ENCODE measurements around the gene DGKI.

Gene DGKI

GRCh38 chr7:137789215-137789882 is 57.4 kb downstream of the DGKI start:
- H3K27me3 Mint-ChIP-seq, result peaks cover 51% of the 10 kb centered on the region
- no peaks in the 10 kb centered on the region for H3K4me1 Mint-ChIP-seq
- no peak for ATAC-seq (replicated peaks; ENCODE audit: extremely low read depth, poor library complexity, severe bottlenecking)
- no peak overlapping the region for H3K4me3 Mint-ChIP-seq
- no peaks in the 10 kb centered on the region for H3K36me3 Mint-ChIP-seq (ENCODE audit: insufficient read depth)
- peaks cover 6% of the 10 kb centered on the region for H3K9me3 Mint-ChIP-seq
- no peak for DNase-seq (ENCODE audit: low spot score in 2 of 2)
- H3K27ac Mint-ChIP-seq (ENCODE audit: low read depth), result no peak overlapping the region

- Mint-ChIP-seq H3K9me3 (peaks cover 6% of the 10 kb centered on the region), H3K27ac (ENCODE audit: low read depth) (no peak overlapping the region), H3K27me3 (peaks cover 44% of the 10 kb centered on the region), H3K4me3 (no peak overlapping the region), H3K36me3 (ENCODE audit: insufficient read depth) (no peaks in the 10 kb centered on the region), H3K4me1 (no peaks in the 10 kb centered on the region)
- DNase-seq (ENCODE audit: low spot score in 2 of 2), result no peak
- no peak for ATAC-seq (replicated peaks; ENCODE audit: extremely low read depth, poor library complexity, severe bottlenecking)
Measured at GRCh38 chr7:137787301-137787976, 59.3 kb downstream of the DGKI start.

- Mint-ChIP-seq H3K4me3 (no peak overlapping the region), H3K36me3 (ENCODE audit: insufficient read depth) (no peaks in the 10 kb centered on the region), H3K27me3 (peaks cover 42% of the 10 kb centered on the region), H3K9me3 (no peaks in the 10 kb centered on the region), H3K27ac (ENCODE audit: low read depth) (no peak overlapping the region), H3K4me1 (no peaks in the 10 kb centered on the region)
- ATAC-seq (replicated peaks; ENCODE audit: extremely low read depth, poor library complexity, severe bottlenecking), result no peak
- DNase-seq (ENCODE audit: low spot score in 2 of 2), result no peak
Measured at GRCh38 chr7:137778511-137778910, 68.3 kb downstream of the DGKI start.

- Mint-ChIP-seq H3K4me3 (no peak overlapping the region), H3K9me3 (no peaks in the 10 kb centered on the region), H3K27me3 (peaks cover 15% of the 10 kb centered on the region), H3K36me3 (ENCODE audit: insufficient read depth) (no peaks in the 10 kb centered on the region), H3K4me1 (no peaks in the 10 kb centered on the region), H3K27ac (ENCODE audit: low read depth) (no peak overlapping the region)
- ATAC-seq (replicated peaks; ENCODE audit: extremely low read depth, poor library complexity, severe bottlenecking) (no peak), DNase-seq (ENCODE audit: low spot score in 2 of 2) (no peak)
Measured at GRCh38 chr7:137774793-137775201, 72.0 kb downstream of the DGKI start.

- no peak overlapping the region for H3K27ac Mint-ChIP-seq (ENCODE audit: low read depth)
- H3K4me1 Mint-ChIP-seq, result no peaks in the 10 kb centered on the region
- no peaks in the 10 kb centered on the region for H3K9me3 Mint-ChIP-seq
- no peak overlapping the region for H3K4me3 Mint-ChIP-seq
- no peak for DNase-seq (ENCODE audit: low spot score in 2 of 2)
- ATAC-seq (replicated peaks; ENCODE audit: extremely low read depth, poor library complexity, severe bottlenecking), result no peak
- H3K36me3 Mint-ChIP-seq (ENCODE audit: insufficient read depth), result no peaks in the 10 kb centered on the region
- H3K27me3 Mint-ChIP-seq, result no peaks in the 10 kb centered on the region
Measured at GRCh38 chr7:137772748-137773147, 74.0 kb downstream of the DGKI start.

- H3K36me3 Mint-ChIP-seq (ENCODE audit: insufficient read depth), result no peaks in the 10 kb centered on the region
- H3K4me1 Mint-ChIP-seq, result no peaks in the 10 kb centered on the region
- H3K4me3 Mint-ChIP-seq, result no peak overlapping the region
- no peaks in the 10 kb centered on the region for H3K9me3 Mint-ChIP-seq
- ATAC-seq (replicated peaks; ENCODE audit: extremely low read depth, poor library complexity, severe bottlenecking) (no peak), DNase-seq (ENCODE audit: low spot score in 2 of 2) (no peak)
- H3K27me3 Mint-ChIP-seq, result peaks cover 2% of the 10 kb centered on the region
- no peak overlapping the region for H3K27ac Mint-ChIP-seq (ENCODE audit: low read depth)
Measured at GRCh38 chr7:137772316-137772715, 74.5 kb downstream of the DGKI start.

GRCh38 chr7:137771679-137772078 is 75.1 kb downstream of the DGKI start:
- no peak overlapping the region for H3K27ac Mint-ChIP-seq (ENCODE audit: low read depth)
- DNase-seq (ENCODE audit: low spot score in 2 of 2), result no peak
- H3K9me3 Mint-ChIP-seq, result no peaks in the 10 kb centered on the region
- no peak for ATAC-seq (replicated peaks; ENCODE audit: extremely low read depth, poor library complexity, severe bottlenecking)
- H3K36me3 Mint-ChIP-seq (ENCODE audit: insufficient read depth), result no peaks in the 10 kb centered on the region
- H3K4me1 Mint-ChIP-seq, result no peaks in the 10 kb centered on the region
- H3K4me3 Mint-ChIP-seq, result no peak overlapping the region
- peaks cover 8% of the 10 kb centered on the region for H3K27me3 Mint-ChIP-seq

GRCh38 chr7:137771273-137771672 is 75.5 kb downstream of the DGKI start:
- no peak overlapping the region for H3K4me3 Mint-ChIP-seq
- H3K4me1 Mint-ChIP-seq, result no peaks in the 10 kb centered on the region

GRCh38 chr7:137768366-137768765 is 78.4 kb downstream of the DGKI start:
- DNase-seq (ENCODE audit: low spot score in 2 of 2) (no peak), ATAC-seq (replicated peaks; ENCODE audit: extremely low read depth, poor library complexity, severe bottlenecking) (no peak)
- peaks cover 22% of the 10 kb centered on the region for H3K27me3 Mint-ChIP-seq
- no peaks in the 10 kb centered on the region for H3K4me1 Mint-ChIP-seq
- H3K4me3 Mint-ChIP-seq, result no peak overlapping the region
- no peaks in the 10 kb centered on the region for H3K9me3 Mint-ChIP-seq
- H3K27ac Mint-ChIP-seq (ENCODE audit: low read depth), result no peak overlapping the region
- H3K36me3 Mint-ChIP-seq (ENCODE audit: insufficient read depth), result peaks cover 2% of the 10 kb centered on the region

More at GRCh38 chr7:137771273-137771672, 75.5 kb downstream of the DGKI start:
- H3K27ac Mint-ChIP-seq (ENCODE audit: low read depth), result no peak overlapping the region
- ATAC-seq (replicated peaks; ENCODE audit: extremely low read depth, poor library complexity, severe bottlenecking), result no peak
- H3K36me3 Mint-ChIP-seq (ENCODE audit: insufficient read depth), result no peaks in the 10 kb centered on the region
- no peaks in the 10 kb centered on the region for H3K9me3 Mint-ChIP-seq
- no peak for DNase-seq (ENCODE audit: low spot score in 2 of 2)
- H3K27me3 Mint-ChIP-seq, result peaks cover 9% of the 10 kb centered on the region

GRCh38 chr7:137762334-137762733 is 84.4 kb downstream of the DGKI start:
- no peak for DNase-seq (ENCODE audit: low spot score in 2 of 2)
- Mint-ChIP-seq H3K4me3 (no peak overlapping the region), H3K27me3 (peaks cover 23% of the 10 kb centered on the region), H3K27ac (ENCODE audit: low read depth) (no peak overlapping the region), H3K4me1 (no peaks in the 10 kb centered on the region), H3K9me3 (no peaks in the 10 kb centered on the region), H3K36me3 (ENCODE audit: insufficient read depth) (peaks cover 2% of the 10 kb centered on the region)
- no peak for ATAC-seq (replicated peaks; ENCODE audit: extremely low read depth, poor library complexity, severe bottlenecking)

GRCh38 chr7:137760111-137760510 is 86.7 kb downstream of the DGKI start:
- Mint-ChIP-seq H3K27me3 (peaks cover 8% of the 10 kb centered on the region), H3K27ac (ENCODE audit: low read depth) (no peak overlapping the region), H3K4me1 (no peaks in the 10 kb centered on the region), H3K9me3 (no peaks in the 10 kb centered on the region), H3K4me3 (no peak overlapping the region), H3K36me3 (ENCODE audit: insufficient read depth) (peaks cover 2% of the 10 kb centered on the region)
- DNase-seq (ENCODE audit: low spot score in 2 of 2) (no peak), ATAC-seq (replicated peaks; ENCODE audit: extremely low read depth, poor library complexity, severe bottlenecking) (no peak)

GRCh38 chr7:137757146-137757925 is 89.4 kb downstream of the DGKI start:
- no peaks in the 10 kb centered on the region for H3K36me3 Mint-ChIP-seq (ENCODE audit: insufficient read depth)
- no peak overlapping the region for H3K4me3 Mint-ChIP-seq
- no peaks in the 10 kb centered on the region for H3K4me1 Mint-ChIP-seq
- H3K27ac Mint-ChIP-seq (ENCODE audit: low read depth), result no peak overlapping the region
- no peaks in the 10 kb centered on the region for H3K9me3 Mint-ChIP-seq
- DNase-seq (ENCODE audit: low spot score in 2 of 2), result no peak
- peaks cover 17% of the 10 kb centered on the region for H3K27me3 Mint-ChIP-seq
- no peak for ATAC-seq (replicated peaks; ENCODE audit: extremely low read depth, poor library complexity, severe bottlenecking)
